Fibroblast of peridontal ligament (primary cell): ENCODE results near the gene ALOXE3.

Source experiments
- DNase-seq: peaks from one replicate; pipeline ENCODE4 v3.0.0-alpha.2; 2010; ENCODE audit errors: extremely low read depth

Gene ALOXE3

DNA sequence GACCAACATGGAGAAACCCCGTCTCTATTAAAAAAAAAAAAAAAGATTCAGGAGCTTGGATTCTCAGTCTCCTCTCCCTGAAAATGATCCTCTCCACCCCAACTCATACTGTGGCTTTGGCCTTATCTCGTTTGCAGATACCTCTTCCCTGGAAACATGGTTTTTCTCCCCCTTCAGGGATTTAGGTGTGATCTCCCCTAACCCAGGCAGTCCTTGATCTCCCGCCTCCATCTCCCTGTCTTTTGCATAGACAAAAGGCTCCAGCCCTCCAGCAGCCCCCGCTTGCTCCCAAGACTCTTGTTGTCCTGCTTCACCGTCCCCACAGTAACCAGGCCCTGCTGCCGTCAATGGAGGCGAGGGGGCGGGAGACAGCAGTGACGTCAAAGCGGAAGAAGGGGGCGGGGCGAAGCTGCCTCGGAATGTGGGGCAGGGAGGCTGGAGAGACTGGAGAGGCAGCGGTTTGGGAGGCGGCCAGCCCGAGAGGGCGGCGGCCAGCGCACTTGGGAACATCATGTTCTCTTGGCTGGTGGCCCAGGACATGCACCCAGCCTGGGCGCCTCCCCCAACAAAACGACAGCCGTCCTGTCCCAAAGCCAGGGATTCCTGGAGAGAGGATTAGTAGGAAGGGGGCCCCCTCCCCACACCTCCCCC is 35.8 kb upstream of the ALOXE3 start:
- DNase-seq, result peak; percentile 99

GRCh38 chr17:8153525-8153956 is 35.2 kb upstream of the ALOXE3 start:
- DNase-seq, result peak; percentile 95

DNA sequence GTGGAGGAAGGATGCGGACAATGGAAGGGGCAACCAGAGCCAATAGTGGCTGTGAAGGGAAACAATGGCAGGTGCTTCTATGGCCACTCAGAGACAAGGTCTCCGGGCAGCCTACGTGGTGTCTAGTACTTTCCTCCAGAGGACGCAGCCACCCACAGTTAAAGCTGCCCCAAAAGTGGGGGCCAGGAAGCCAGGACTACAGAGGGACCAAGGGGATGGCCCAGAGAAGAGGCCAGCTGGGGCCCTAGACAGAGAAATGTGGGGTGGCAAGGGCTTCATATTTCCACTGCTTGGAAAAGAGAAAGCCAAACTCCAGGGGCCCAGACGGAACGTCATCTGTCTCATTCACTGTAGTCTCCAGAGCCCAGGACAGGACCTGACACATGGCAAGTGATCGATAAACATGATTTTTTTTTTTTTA is 34.7 kb upstream of the ALOXE3 start:
- no peak for DNase-seq

DNA sequence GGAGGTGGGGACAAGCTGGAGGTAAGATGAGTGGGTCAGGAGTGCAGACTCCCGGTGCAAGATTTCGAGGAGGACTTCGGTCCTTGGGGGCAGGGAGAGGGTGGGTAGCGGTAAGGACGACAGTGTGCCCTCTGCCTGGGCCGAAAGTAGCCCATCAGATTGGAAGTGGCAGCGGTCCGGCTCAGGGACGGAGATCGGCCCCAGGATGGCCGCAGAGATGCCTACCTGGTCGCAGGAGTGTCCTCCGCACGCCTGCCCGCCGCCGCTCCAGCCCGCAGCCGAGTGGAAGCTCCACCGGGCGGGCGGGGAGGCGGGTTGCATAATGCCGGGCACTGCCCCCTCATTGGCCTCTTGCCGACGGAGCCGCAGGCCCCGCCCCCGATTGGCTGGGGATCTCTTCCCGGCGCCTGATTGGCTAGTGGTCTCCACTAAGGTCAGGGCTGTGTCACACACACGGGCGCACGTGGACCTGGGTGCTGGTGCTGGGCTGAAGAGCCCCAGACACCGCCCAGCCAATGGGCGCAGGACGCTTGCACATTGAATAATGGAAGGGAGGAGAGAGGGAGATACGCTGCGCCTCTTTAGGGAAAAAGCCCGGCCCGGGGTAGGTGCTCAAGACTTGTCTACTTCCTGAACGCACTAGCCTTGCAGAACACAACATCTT is 33.9 kb upstream of the ALOXE3 start, which contains the start of gene PER1:
PER1 (minus strand) TSS at position 293 of the 664 bp plus-strand sequence. CDS start 1,698 bp downstream, outside the sequence.
- DNase-seq, result peak; percentile 87

- peak; percentile 83 for DNase-seq
Measured at GRCh38 chr17:8151641-8152111, 33.4 kb upstream of the ALOXE3 start.

GRCh38 chr17:8151120-8151640 is 32.9 kb upstream of the ALOXE3 start:
- peak; percentile 85 for DNase-seq

DNA sequence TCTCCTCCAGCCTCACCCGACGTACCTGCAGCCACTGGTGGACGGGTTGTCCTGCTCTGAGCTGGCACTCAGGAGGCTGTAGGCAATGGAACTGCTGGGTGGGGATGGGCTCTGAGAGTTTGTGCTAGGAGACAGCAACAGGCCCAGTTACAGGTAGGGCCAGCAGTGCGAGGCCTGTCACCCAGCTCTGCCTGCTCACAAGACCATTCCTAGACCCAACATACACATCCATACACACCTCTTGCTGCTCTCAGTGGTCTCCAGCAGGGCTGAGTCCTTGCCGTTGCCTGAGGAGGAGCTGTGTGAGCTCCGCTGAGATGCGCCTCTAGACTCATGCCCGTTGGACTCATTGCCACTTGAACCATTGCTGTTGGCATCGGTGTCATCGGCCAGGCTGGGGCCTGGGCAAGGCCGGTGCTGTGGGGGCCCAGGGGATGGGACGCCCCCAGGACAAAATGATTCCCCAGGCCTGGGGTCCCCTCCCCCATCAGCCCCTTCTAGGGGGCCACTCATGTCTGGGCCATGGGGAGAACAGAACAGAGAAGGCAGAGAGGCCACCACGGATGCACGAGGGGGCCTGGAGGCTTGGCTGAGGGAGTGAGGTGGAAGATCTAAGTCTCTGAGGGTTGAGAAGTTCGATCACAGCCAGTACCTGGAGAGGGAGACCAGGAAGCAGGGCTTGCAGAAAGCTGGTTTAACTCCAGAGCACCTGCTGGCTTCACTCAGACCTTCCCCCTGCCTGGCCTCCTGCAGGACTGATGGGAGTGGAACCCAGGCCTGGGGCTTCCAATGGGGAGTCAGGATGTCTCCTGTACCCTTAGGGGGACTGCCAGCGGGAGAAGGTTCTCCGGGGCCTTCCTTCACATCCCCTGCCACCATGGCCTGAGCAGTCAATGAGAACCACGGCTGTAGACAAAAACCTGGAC is 32.1 kb upstream of the ALOXE3 start:
- DNase-seq, result no peak

DNA sequence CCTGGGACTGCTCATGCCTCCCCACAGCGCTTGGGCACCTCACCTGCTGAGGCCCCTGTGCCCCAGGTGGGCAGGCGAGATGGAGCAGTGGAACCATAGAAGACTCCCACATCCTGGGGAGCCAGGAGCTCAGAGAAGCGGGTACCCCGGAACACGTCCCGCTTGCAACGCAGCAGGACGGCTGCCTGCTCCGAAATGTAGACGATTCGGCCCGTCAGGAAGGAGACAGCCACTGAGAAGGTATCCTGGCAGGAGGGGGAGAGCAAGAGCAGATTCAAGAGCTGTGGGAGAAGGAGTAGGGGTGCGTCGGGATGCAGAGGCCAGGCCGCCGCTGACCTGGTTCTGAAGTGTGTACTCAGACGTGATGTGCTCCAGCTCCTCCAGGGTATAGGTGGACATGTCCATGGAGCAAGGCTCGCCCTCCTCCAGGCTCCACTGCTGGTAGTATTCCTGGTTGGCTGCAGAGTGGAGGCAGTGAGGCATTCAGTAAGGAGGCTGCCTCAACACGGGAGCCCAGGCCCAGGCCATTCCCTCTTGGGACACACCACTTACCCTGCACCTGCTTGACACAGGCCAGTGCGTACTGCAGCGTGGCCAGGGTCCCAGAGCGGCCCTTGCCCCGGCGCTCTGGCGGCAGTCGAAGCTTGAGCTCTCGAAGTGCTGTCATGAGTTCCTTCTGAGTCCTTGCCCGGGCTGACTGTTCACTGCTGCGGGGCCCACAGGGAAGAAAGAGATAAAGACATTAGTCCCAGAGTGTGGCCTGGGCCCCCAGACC is 31.3 kb upstream of the ALOXE3 start:
- DNase-seq, result no peak

- DNase-seq, result no peak
Measured at GRCh38 chr17:8148560-8148959, 30.2 kb upstream of the ALOXE3 start.

GRCh38 chr17:8147805-8148404 is 29.6 kb upstream of the ALOXE3 start:
- no peak for DNase-seq

DNA sequence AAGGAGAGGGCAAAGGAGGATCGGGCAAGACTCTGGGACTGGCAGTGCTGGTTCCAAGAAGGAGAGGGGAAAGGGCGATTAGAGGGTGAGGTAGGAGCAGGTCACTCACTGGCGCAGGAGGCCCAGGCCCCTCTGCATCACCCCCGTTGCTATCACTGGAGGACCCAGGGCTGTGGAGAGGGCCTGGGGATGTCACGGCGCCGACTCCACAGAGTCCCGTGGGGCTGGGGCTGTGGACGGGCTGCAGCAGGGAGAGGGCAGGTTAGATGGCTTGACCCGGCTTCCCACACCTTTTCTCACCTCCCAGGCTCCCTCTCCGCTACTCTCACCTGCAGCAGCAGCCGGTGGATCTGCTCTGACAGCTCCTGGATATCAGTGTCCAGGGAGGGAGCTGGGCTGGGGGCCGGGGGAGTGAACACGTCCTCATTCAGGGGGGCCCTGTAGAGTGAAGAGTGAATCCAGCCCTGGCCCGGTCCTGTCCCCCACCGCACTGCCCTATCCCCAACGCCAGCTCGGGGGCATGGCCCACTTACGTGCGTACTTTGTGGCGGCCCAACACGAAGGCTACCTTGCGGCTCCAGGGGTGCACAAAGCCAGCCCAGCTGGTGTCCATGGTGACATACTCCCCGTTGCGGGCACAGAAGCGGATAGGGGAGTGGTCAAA is 29.0 kb upstream of the ALOXE3 start:
- DNase-seq, result no peak

GRCh38 chr17:8146381-8147140 is 28.2 kb upstream of the ALOXE3 start:
- DNase-seq, result no peak

- DNase-seq, result no peak
Measured at GRCh38 chr17:8145811-8146210, 27.5 kb upstream of the ALOXE3 start.

- no peak for DNase-seq
Measured at GRCh38 chr17:8144401-8145231, 26.3 kb upstream of the ALOXE3 start.

DNA sequence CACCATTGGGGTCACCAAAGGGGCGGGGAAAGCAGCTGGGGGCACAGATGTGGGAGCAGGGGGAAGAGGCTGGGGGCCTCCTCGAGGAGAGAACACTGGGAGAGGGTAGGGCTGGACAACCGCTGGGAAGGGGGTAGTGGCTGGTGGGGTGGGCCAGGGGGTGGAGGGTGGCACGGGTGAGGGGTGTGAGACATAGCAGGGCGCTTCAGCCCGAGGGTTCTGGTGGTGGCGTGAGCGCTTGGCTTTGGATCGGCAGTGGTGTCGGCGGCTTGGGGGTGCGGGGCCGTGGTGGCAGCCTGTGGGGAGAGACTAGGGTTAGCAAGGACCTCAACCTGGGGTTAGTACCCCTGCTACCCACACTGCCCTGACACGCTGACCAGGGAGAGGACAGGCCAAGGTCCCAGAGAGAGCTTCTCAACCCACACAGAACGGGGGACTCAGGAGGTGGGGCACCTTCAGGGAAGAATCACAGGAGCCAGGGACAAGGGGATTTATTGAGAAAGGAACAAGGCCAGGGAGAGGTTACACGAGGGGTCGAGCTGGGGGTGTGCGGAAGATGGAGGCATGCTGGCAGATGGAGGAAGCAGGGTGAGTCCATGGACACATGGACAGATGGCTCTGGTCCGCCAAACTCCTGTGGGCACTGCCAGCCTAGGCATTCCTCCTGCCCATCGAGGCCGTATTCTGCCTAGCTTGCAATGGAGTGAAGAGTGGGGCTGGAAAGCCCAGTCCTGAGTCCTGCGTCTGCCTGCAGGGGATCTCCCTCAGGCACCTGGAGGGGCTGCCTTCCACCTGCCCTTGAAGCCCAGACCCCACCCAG is 25.5 kb upstream of the ALOXE3 start:
- no peak for DNase-seq

DNA sequence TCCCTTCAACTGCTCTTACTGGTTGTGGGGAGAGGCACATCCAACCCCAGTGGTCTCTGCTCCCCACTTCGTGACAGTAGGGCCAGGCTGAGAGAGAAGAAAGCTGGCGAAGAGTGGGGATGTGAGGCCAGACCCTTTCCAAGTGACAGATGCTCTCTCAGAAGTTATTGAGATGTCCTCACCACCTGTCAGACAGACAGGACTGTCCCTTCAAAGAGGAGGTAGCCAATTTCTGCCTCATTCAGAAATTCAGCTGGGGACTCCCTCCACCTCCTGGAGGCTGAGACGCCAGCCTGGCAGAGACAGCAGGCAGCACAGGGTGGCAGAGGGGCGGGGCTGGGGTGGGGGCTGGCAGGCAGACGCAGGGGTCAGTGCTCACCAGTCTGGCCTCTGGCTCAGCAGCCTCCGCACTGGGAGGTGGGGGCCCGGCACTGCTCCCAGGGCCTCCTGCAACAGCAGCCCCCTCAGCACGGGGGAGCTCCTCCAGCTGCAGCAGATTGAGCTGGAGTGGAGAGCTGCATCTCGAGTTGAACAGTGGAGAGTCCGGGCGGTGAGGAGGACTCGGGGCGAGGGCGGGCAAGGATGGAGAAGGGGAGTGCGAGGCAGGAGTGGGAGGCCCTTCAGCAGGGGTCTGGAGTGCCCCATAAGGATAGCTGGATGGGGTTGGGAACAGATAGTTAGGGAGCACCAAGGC is 24.7 kb upstream of the ALOXE3 start:
- DNase-seq, result no peak
